AG20443 (cell line): Measurements from ENCODE around the gene TRAPPC14.
"Not testable (repeated sequence)": the region's sequence is repeated elsewhere in the genome, so short reads cannot be mapped to it uniquely, and the experiment has no call there.

Experiments used
- DNase-seq: peaks from one replicate; pipeline ENCODE4 v3.0.0; 2012; ENCODE audit warnings: low spot score, mixed read lengths

Gene TRAPPC14

DNA sequence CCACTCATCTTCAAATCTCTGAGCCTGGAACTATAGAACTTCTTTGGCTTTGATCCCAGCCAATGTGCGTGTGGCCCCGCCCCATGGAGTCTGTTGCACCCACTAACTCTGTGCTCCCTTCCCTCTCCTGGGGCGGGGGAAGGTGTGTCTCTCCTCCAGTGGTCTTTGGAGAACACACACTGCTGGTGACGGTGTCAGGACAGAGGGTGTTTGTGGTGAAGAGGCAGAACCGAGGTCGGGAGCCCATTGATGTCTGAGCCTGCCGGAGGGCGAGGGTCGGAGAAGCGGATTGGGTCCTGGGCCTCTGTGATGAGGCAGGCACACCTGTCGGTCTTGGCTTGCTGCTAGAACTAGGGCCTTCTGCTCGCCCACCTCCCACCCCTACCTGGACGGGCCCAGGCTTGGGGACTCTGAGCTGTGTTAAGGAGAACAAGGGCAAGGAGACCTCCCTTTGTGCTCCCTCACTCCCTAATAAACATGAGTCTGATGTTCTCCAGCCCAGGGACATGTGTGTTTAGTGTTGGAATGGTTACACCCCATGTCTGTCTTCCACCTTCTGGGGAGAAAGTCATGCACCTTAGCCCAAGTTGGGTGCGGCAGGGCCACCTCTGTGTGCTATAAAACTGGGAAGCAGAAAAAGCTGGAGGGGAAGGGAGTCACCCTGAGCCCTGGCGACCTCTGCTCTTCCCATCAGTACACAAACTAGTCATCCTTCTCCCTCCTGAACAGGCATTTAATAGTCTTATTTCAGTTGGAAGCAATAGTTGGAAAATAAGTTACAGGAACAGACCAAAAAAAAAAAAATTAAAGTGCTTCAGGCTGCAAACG, 4.6 kb downstream of the TRAPPC14 start:
- peak; percentile 6 for DNase-seq

DNA sequence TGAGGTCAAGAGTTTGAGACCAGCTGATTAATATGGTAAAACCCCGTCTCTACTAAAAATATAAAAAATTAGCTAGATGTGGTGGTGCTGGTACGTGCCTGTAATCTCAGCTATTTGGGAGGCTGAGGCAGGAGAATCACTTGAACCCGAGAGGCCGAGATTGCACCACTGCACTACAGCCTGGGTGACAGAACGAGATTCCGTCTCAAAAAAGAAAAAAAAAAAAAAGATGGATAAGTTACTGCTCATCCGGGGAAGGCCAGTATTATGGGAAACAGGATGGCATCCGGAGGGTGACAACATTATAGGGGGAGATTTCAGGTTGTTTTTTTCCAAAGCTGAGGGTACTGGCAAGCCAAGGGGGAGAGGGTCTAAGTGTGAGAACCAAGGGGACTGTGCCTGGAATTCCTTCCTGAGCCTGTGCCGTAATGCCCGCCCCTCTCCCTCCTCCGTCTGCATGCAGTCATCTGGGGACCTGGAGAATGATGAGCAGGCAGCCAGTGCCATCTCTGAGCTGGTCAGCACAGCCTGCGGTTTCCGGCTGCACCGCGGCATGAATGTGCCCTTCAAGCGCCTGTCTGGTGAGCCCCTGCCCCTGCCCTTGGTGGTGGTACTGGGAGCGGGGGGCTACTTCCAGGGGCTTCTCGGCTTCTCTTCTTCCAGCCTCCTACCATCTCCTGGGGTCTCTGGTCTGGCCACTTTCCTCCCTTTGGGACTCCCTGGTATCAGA, 5.4 kb downstream of the TRAPPC14 start:
- peak; percentile 1 for DNase-seq

- no peak for DNase-seq
Measured at GRCh38 chr7:100152404-100152803, 6.1 kb downstream of the TRAPPC14 start.

- DNase-seq: peak; percentile 98
Measured at GRCh38 chr7:100148559-100149328, 9.8 kb downstream of the TRAPPC14 start, which contains the start of gene LAMTOR4. LAMTOR4 (plus strand) TSS chr7:100148918; CDS start chr7:100148973, 55 bp downstream.

GRCh38 chr7:100148225-100148558, 10.3 kb downstream of the TRAPPC14 start:
- no peak for DNase-seq

DNA sequence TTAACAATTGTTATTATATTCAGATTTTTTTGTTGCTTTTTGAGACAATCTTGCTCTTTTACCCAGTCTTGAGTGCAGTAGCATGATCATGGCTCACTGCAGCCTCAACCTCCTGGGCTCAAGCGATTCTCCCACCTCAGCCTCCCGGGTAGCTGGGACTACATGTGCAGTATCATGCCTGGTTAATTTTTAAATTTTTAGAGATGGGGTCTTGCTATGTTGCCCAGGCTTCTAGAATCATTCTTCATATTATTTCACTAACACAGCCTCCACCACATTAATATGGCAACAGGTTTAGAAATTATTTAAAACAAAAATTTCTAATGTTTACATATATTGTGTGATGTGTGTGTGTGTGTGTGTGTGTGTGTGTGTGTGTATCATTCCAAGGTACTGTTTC, 11.2 kb downstream of the TRAPPC14 start:
- DNase-seq: no peak

- peak; percentile 55 for DNase-seq
Measured at GRCh38 chr7:100146350-100146749, 12.2 kb downstream of the TRAPPC14 start.

GRCh38 chr7:100142461-100142860, 16.1 kb downstream of the TRAPPC14 start:
- DNase-seq: no peak

- DNase-seq: no peak
Measured at GRCh38 chr7:100141555-100141949, 17.0 kb downstream of the TRAPPC14 start.

GRCh38 chr7:100137851-100138760, 20.4 kb downstream of the TRAPPC14 start:
- DNase-seq: no peak

GRCh38 chr7:100132697-100133151, 25.8 kb downstream of the TRAPPC14 start:
- peak; percentile 80 for DNase-seq

DNA sequence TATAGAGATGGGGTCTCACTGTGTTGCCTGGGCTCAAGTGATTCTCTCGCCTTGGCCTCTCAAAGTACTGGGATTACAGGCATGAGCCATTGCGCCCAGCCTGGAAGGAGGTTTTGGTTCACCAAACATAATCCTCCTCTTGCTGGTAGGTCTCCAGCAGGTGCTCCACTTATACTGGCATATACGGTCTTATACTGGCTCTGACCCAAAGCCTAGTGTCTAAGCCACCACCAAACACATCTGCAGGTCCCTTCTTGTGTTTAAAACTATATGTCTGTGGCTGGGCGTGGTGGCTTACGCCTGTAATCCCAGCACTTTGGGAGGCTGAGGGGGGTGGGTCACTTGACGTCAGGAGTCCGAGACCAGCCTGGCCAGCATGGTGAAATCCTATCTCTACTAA, 26.4 kb downstream of the TRAPPC14 start:
- no peak for DNase-seq

DNA sequence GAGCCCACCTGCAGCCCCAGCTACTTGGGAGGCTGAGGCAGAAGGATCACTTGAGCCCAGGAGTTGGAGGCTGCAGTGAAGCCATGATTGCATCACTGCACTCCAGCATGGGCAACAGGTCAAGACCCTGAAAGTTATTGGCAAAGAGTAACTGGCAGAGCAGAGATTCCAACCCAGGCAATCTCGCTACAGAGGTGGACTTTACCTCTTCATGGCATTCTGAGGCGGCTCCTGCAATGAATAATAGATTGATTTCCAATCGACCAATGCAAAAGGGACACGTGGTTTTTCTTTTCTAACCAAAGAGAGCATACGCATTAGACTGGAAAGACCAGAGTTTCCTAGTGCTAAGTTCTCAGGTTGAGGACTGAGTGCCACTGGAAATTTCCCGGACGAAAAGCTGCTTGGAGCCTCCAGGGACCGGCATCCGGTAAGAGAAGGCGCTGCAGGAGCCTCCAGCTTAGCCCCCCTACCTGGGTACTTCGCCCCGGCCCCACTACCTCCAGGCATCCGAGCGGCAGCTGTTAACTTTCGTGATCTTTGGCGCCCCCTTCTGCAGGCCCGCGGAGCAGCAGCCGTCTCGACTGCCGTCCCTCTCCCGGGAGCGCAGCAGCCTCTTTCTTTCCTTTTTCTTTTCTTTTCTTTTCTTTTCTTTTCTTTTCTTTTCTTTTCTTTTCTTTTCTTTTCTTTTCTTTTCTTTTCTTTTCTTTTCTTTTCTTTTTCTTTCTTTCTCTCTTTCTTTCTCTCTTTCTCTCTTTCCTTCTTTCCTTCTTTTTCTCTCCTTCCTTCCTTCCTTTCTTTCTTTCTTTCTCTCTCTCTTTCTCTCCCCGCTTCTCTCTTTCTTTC, 27.7 kb downstream of the TRAPPC14 start:
- peak; percentile 80 for DNase-seq

GRCh38 chr7:100130220-100130607, 28.3 kb downstream of the TRAPPC14 start:
- not testable (repeated sequence) for DNase-seq

DNA sequence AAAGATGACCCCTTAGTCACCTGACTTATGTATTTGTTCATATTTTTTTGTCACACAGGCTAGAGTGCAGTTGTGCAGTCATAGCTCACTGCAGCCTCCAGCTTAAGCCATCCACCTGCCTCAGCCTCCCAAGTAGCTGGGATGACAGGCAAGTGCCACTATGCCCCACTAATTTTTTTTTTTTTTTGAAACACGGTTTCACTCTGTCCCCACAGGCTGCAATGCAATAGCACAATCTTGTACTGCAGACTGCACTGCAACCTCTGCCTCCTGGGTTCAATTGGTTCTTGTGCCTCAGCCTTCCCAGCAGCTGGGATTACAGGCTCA, 29.9 kb downstream of the TRAPPC14 start:
- DNase-seq: no peak

- DNase-seq: no peak
Measured at GRCh38 chr7:100127866-100128636, 30.5 kb downstream of the TRAPPC14 start.

DNA sequence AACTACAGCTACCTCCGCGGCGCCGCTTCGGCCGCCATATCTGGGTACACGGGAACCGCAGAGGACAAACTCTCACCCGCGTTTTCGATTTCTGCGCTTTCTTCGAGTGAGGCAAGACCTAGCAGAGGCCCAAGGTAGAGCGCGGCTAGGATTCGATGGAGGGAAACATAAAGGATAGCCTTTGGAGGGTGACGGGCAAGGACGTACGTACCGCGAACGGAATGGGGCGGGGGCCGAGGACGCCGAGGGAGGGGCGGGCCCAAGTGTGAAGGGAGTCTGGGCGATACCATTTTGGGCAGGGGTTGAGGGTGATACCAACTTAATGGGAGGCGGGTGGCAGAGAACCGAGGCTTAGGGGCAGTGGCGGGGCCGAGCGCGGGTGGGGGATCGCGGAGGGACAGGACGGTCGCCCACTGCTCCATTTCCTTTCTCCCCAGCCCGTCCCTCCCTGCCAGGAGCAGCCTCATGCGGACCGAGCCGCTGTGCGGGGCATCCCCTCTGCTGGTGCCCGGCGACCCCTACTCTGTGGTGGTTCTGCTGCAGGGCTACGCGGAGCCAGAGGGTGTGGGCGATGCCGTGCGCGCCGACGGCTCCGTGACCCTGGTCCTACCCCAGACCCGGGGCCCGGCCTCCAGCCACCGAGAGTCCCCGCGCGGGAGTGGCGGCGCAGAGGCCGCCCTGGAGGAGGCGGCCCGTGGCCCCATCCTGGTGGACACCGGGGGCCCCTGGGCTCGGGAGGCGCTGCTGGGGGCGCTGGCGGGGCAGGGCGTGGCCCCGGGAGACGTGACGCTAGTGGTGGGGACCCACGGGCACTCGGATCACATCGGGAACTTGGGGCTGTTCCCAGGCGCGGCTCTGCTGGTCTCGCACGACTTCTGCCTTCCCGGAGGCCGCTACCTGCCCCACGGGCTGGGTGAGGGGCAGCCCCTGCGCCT, 31.3 kb downstream of the TRAPPC14 start, which contains the start of gene MBLAC1:
TSS of gene MBLAC1 (plus strand) at position 37 of the 935 bp plus-strand sequence. CDS start at position 466, 429 bp downstream.
- peak; percentile 95 for DNase-seq

DNA sequence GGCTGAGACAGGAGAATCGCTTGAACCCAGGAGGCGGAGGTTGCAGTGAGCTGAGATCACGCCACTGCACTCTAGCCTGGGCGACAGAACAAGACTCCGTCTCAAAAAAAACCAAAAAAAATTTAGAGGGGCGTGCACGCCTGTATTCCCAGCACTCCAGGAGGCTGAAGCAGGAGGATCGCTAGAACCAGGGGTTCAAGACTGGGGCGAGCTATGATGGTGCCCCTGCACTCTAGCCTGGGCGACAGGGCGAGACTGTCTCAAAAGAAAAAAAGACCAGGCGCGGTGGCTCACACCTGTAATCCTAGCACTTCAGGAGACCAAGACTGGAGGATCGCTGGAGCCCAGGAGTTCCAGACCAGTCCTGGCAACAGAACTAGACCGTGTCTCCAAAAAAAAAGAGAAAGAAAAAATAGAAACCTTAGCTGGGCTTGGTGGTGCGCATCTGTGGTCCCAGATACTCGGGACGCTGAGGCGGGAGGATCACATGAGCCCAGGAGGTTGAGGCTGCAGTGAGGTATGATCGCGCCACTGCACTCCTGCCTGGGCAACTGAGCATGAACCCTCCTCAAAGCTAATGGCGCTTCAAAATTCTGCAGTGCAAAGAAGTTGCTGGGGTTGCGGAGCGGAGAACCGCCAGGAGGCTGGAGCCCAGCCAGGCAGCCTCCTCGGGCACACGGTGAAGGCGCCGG, 32.1 kb downstream of the TRAPPC14 start:
- DNase-seq: no peak
